Measurements from ENCODE around the gene IP6K1.

- no peak for TF ChIP-seq CTCF (IDR thresholded peaks at IDR 0.05 in 2 of 3, conservative IDR thresholded peaks at IDR 0.05 in 1 of 3; ENCODE audit: control insufficient read depth in 2 of 3, extremely low read depth in 1 of 3, insufficient read depth in 1 of 3, low read depth in 3 of 3, low read length in 3 of 3)
- TF ChIP-seq EP300 (IDR thresholded peaks at IDR 0.05; ENCODE audit: borderline replicate concordance in 1 of 2, control insufficient read depth in 1 of 2, low read depth in 2 of 2, low read length in 2 of 2), result no peak
- TF ChIP-seq POLR2AphosphoS5 (IDR thresholded peaks at IDR 0.05; ENCODE audit: low read length), result peak; percentile 90
- TF ChIP-seq GABPA (IDR thresholded peaks at IDR 0.05; ENCODE audit: low read depth), result peak; percentile 75
These were observed at the start of gene IP6K1 for GRCh38 chr3:49786357-49787181.
